H9 (cell line): ENCODE data around the gene MCF2L. TPM values are rescaled to one million over a fixed set of nuclear protein-coding genes. Genes with fewer than 3 reads are reported as not detected.

Source experiments
- DNase-seq: peaks from one replicate; pipeline ENCODE4 v3.0.0-alpha.2; 2017
- H2AFZ ChIP-seq: one replicate; pipeline ENCODE4 v1.6.1; 2013; ENCODE audit warnings: mild to moderate bottlenecking, low read length, control low read depth, moderate library complexity
- H2AK5ac ChIP-seq: 2 replicates; pipeline ENCODE4 v1.6.1; 2013; ENCODE audit warnings: low read length, control low read depth, mixed read lengths; ENCODE audit not compliant: insufficient read length
- H2BK120ac ChIP-seq: one replicate; pipeline ENCODE4 v1.6.1; 2013; ENCODE audit warnings: low read depth, mild to moderate bottlenecking, low read length, control low read depth, inconsistent platforms; ENCODE audit not compliant: poor library complexity, severe bottlenecking
- H2BK12ac ChIP-seq: 2 replicates; pipeline ENCODE4 v1.6.1; 2013; ENCODE audit warnings: low read length, control low read depth, mixed read lengths, low read depth; ENCODE audit not compliant: insufficient read length
- H2BK15ac ChIP-seq: 2 replicates; pipeline ENCODE4 v1.6.1; 2013; ENCODE audit warnings: low read depth, low read length, control low read depth
- H2BK20ac ChIP-seq: one replicate; pipeline ENCODE4 v1.6.1; 2013; ENCODE audit warnings: low read depth, mild to moderate bottlenecking, low read length, control low read depth, inconsistent platforms; ENCODE audit not compliant: poor library complexity, severe bottlenecking
- H2BK5ac ChIP-seq: 2 replicates; pipeline ENCODE4 v1.6.1; 2013; ENCODE audit warnings: low read length, control low read depth, mixed read lengths; ENCODE audit not compliant: insufficient read length
- H3K14ac ChIP-seq: 2 replicates; pipeline ENCODE4 v1.6.1; 2013; ENCODE audit warnings: low read length, control low read depth; ENCODE audit not compliant: insufficient read depth
- H3K18ac ChIP-seq: 2 replicates; pipeline ENCODE4 v1.6.1; 2013; ENCODE audit warnings: low read depth, mild to moderate bottlenecking, mixed read lengths, low read length, control low read depth; ENCODE audit not compliant: insufficient read length
- H3K23ac ChIP-seq: 2 replicates; pipeline ENCODE4 v1.6.1; 2013; ENCODE audit warnings: low read length, control low read depth, mixed read lengths, low read depth; ENCODE audit not compliant: insufficient read length
- H3K23me2 ChIP-seq: 2 replicates; pipeline ENCODE4 v1.6.1; 2013; ENCODE audit warnings: low read depth, mild to moderate bottlenecking, mixed read lengths, low read length, control low read depth; ENCODE audit not compliant: insufficient read length, poor library complexity, severe bottlenecking
- H3K27ac ChIP-seq: 2 replicates; pipeline ENCODE4 v1.5.1; 2013; ENCODE audit warnings: low read length, control low read depth, mixed read lengths, low read depth; ENCODE audit not compliant: insufficient read length
- H3K27me3 ChIP-seq: 2 replicates; pipeline ENCODE4 v1.6.1; 2013; ENCODE audit warnings: low read length, control low read depth, inconsistent platforms; ENCODE audit not compliant: insufficient read depth
- H3K4ac ChIP-seq: 2 replicates; pipeline ENCODE4 v1.6.1; 2013; ENCODE audit warnings: low read depth, mild to moderate bottlenecking, control low read depth, inconsistent platforms, low read length, moderate library complexity
- H3K4me1 ChIP-seq: 2 replicates; pipeline ENCODE4 v1.6.1; 2013; ENCODE audit warnings: low read length, control low read depth, inconsistent platforms; ENCODE audit not compliant: insufficient read depth
- H3K4me2 ChIP-seq: 2 replicates; pipeline ENCODE4 v1.6.1; 2013; ENCODE audit warnings: low read length, control low read depth, mixed read lengths; ENCODE audit not compliant: insufficient read length, insufficient read depth
- H3K56ac ChIP-seq: 2 replicates; pipeline ENCODE4 v1.6.1; 2013; ENCODE audit warnings: low read depth, mild to moderate bottlenecking, mixed read lengths, low read length, control low read depth; ENCODE audit not compliant: insufficient read length
- H3K79me1 ChIP-seq: 2 replicates; pipeline ENCODE4 v1.6.1; 2013; ENCODE audit warnings: low read depth, mild to moderate bottlenecking, moderate library complexity, low read length, control low read depth, inconsistent platforms; ENCODE audit not compliant: insufficient read depth, poor library complexity, severe bottlenecking
- H3K79me2 ChIP-seq: 2 replicates; pipeline ENCODE4 v1.6.1; 2013; ENCODE audit warnings: low read length, control low read depth, inconsistent platforms; ENCODE audit not compliant: insufficient read depth
- H3K9ac ChIP-seq: 2 replicates; pipeline ENCODE4 v1.6.1; 2013; ENCODE audit warnings: low read length, control low read depth, mixed read lengths; ENCODE audit not compliant: insufficient read length; ENCODE audit errors: extremely low read depth
- H3K9me3 ChIP-seq: one replicate; pipeline ENCODE4 v1.6.1; 2013; ENCODE audit warnings: low read depth, low read length, inconsistent platforms; ENCODE audit not compliant: control insufficient read depth
- H3T11ph ChIP-seq: one replicate; pipeline ENCODE4 v1.6.1; 2013; ENCODE audit warnings: mild to moderate bottlenecking, low read length, control low read depth, inconsistent platforms
- H4K20me1 ChIP-seq: one replicate; pipeline ENCODE4 v1.6.1; 2013; ENCODE audit not compliant: control insufficient read depth, insufficient read length, insufficient read depth
- H4K5ac ChIP-seq: 2 replicates; pipeline ENCODE4 v1.6.1; 2013; ENCODE audit warnings: low read depth, mild to moderate bottlenecking, mixed read lengths, low read length, control low read depth; ENCODE audit not compliant: insufficient read length
- H4K8ac ChIP-seq: replicated peaks from 2 replicates; pipeline ENCODE4 v1.6.1; 2013; ENCODE audit warnings: low read length, control low read depth, mixed read lengths, low read depth; ENCODE audit not compliant: insufficient read length
- H4K91ac ChIP-seq: 2 replicates; pipeline ENCODE4 v1.6.1; 2013; ENCODE audit warnings: low read depth, mild to moderate bottlenecking, moderate library complexity, mixed read lengths, low read length, control low read depth; ENCODE audit not compliant: insufficient read length
- H3K27ac Mint-ChIP-seq, 3 experiments: 2 replicates in 2 of 3; 3 replicates in 1 of 3; pipeline ENCODE4 v1.8.0; 2020 to 2021; ENCODE audit warnings: mixed read lengths in 3 of 3, mild to moderate bottlenecking in 1 of 3, moderate library complexity in 1 of 3
- H3K27me3 Mint-ChIP-seq: 2 replicates; pipeline ENCODE4 v1.8.0; 2021; ENCODE audit warnings: low read depth, mild to moderate bottlenecking, moderate library complexity, mixed read lengths
- H3K36me3 Mint-ChIP-seq, 3 experiments: 2 replicates in 2 of 3; 3 replicates in 1 of 3; pipeline ENCODE4 v1.8.0; 2020 to 2021; ENCODE audit warnings: low read depth in 3 of 3, mixed read lengths in 3 of 3; ENCODE audit not compliant: insufficient read depth in 1 of 3
- H3K4me1 Mint-ChIP-seq, 2 experiments: 2 replicates each; pipeline ENCODE4 v1.8.0; 2020; ENCODE audit warnings: mixed read lengths in 2 of 2
- H3K4me3 Mint-ChIP-seq, 2 experiments: 2 replicates in 1 of 2; 3 replicates in 1 of 2; pipeline ENCODE4 v1.8.0; 2020 to 2021; ENCODE audit warnings: mild to moderate bottlenecking in 2 of 2, mixed read lengths in 2 of 2, moderate library complexity in 1 of 2
- H3K9me3 Mint-ChIP-seq, 2 experiments: 2 replicates in 1 of 2; 3 replicates in 1 of 2; pipeline ENCODE4 v1.8.0; 2020; ENCODE audit warnings: mild to moderate bottlenecking in 2 of 2, mixed read lengths in 2 of 2, moderate library complexity in 1 of 2
- WGBS: extraction: QIAGEN DNeasy Blood & Tissue Kit; methylation state at CpG from one replicate; pipeline ENCODE4 v1.1.7; 2013; ENCODE audit warnings: missing lambda C conversion rate, low lambda C conversion rate, mixed read lengths; ENCODE audit not compliant: insufficient read length; ENCODE audit errors: extremely low coverage; 5-methylcytosine and 5-hydroxymethylcytosine counted together
- total RNA-seq: library from RNA; stranded (reverse); gene quantifications from 2 replicates; pipeline ENCODE4 v1.2.1, GENCODE V29; 2021
- TF ChIP-seq, protein P1 (sequence below): fragments of 200-600 bp; sonication (generic); conservative IDR thresholded peaks from 3 replicates; pipeline ENCODE4 v1.8.0; 2021; ENCODE audit warnings: antibody characterized with exemption, mild to moderate bottlenecking

The MCF2L gene
- total RNA-seq, 1 experiment from 2014 or later = 18.5 TPM

DNA sequence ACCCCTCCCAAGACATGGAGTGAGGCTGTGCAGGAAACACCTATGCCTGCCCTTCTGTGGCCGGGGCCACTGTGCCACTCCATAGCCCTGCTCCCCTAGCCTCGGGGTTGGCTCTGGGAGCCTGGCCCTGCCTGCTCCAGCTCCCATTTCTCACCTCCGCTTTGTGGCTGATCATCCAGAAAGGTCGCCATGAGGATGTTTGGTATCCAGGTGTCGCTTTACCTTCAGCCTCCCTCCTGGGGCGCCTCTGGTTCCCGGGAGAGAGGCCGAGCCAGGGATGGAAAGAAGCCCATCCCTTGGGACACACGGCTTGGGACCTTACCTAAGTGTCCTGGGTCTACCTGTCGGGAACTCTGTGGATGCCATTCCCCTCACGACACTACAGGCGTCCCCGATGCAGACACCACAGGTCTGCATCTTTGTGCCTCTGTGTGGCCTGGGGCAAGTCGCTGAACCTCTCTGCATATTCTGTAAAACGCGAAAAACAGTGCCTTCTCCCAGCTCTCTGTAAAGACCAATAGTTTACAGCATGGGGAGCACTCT is 3.4 kb upstream of the MCF2L start:
- Mint-ChIP-seq H3K27ac (peak overlapping the region in 1 of 3 experiments; percentile 79; a peak in 1 of 7 replicates), H3K9me3 (0 out of 5 replicates have a peak, but pooled peaks cover 0 to under 1% of the 10 kb centered on the region in 2 experiments), H3K4me1 (peaks cover 10 to 14% of the 10 kb centered on the region in 2 experiments), H3K36me3 (peaks cover 0 to 4% (median 0%) of the 10 kb centered on the region in 3 experiments; a peak in 4 of 7 replicates), H3K27me3 (peaks cover 22% of the 10 kb centered on the region), H3K4me3 (no peak overlapping the region)
- DNase-seq = no peak
- H4K91ac ChIP-seq = no peak overlapping the region
- no peak overlapping the region for H4K8ac ChIP-seq
- no peak overlapping the region for H3K14ac ChIP-seq
- H3K4me1 ChIP-seq = no peaks in the 10 kb centered on the region
- no peaks in the 10 kb centered on the region for H4K20me1 ChIP-seq
- TF ChIP-seq, protein P1, sequence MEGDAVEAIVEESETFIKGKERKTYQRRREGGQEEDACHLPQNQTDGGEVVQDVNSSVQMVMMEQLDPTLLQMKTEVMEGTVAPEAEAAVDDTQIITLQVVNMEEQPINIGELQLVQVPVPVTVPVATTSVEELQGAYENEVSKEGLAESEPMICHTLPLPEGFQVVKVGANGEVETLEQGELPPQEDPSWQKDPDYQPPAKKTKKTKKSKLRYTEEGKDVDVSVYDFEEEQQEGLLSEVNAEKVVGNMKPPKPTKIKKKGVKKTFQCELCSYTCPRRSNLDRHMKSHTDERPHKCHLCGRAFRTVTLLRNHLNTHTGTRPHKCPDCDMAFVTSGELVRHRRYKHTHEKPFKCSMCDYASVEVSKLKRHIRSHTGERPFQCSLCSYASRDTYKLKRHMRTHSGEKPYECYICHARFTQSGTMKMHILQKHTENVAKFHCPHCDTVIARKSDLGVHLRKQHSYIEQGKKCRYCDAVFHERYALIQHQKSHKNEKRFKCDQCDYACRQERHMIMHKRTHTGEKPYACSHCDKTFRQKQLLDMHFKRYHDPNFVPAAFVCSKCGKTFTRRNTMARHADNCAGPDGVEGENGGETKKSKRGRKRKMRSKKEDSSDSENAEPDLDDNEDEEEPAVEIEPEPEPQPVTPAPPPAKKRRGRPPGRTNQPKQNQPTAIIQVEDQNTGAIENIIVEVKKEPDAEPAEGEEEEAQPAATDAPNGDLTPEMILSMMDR = no peak
- H2AK5ac ChIP-seq = no peak overlapping the region
- H3K79me1 ChIP-seq = no peaks in the 10 kb centered on the region
- peaks cover 8% of the 10 kb centered on the region for H3K23me2 ChIP-seq
- H2BK5ac ChIP-seq = no peak overlapping the region
- H3K18ac ChIP-seq = no peak overlapping the region
- no peak overlapping the region for H2BK120ac ChIP-seq
- no peak overlapping the region for H2BK20ac ChIP-seq
- H3K56ac ChIP-seq = no peak overlapping the region
- no peak overlapping the region for H3K9ac ChIP-seq
- no CpG with 5 or more reads among the region's 16 CpGs for WGBS
- no peak overlapping the region for H2BK15ac ChIP-seq
- no peak overlapping the region for H2AFZ ChIP-seq
- H3K27me3 ChIP-seq = no peaks in the 10 kb centered on the region
- no peak overlapping the region for H3K23ac ChIP-seq
- H3T11ph ChIP-seq = no peak overlapping the region
- H3K79me2 ChIP-seq = no peaks in the 10 kb centered on the region
- H3K4me2 ChIP-seq = no peak overlapping the region
- no peaks in the 10 kb centered on the region for H3K9me3 ChIP-seq
- H3K27ac ChIP-seq = no peak overlapping the region
- no peak overlapping the region for H3K4ac ChIP-seq
- H2BK12ac ChIP-seq = no peak overlapping the region
- no peak overlapping the region for H4K5ac ChIP-seq
